ENCODE results near the gene INPP5K. TPM values are rescaled to one million over a fixed set of nuclear protein-coding genes. Genes with fewer than 3 reads are reported as not detected.
A peak's percentile ranks its signal among the peaks of the same experiment; 100 is the strongest.

The INPP5K gene
- total RNA-seq, 1 donor from 2014 or later: 19.3 TPM

DNA sequence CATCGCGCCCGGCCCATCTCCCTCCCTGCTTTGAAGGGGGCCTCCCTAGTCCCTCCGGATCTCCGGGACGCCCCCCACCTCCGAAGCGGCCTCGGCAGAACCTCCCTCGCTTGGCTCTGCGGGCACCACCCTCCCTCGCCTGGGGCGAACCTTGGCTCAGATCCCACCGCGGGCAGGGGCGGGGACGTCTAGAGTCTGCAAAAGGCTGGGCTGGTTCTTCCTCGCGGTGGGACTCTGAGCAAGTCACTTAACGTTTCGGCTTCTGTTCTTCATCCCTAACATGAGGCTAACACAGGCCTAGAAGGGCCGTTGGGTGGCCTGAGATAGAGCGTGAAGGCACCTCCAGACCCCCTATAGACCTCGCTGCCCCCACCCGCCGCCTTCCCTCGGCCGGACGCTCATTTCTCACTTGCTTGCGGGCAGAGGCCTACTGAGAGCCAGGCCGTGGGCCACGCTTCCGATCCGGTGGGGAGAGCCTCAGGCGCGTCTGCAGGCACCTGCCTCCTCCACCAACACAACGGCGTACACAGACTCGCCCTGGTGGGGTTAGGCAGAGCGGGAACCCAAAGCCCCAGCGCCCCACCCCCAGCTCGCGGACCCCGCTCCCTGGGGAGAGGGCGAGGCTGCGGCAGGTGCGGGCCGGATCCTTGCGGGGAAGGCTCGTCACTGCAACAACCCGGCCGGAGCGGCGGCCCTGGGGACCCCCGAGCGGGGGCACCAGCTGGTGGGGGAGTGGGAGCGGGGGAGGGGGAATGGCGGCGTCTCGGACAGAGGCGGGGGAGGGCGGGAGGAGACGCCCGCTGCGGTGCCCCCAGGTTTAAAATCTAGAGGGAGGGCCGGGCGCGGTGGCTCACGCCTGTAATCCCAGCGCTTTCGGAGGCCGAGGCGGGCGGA, 29.4 kb downstream of the INPP5K start:
- DNase-seq (ENCODE audit: low spot score): peak; percentile 91

DNA sequence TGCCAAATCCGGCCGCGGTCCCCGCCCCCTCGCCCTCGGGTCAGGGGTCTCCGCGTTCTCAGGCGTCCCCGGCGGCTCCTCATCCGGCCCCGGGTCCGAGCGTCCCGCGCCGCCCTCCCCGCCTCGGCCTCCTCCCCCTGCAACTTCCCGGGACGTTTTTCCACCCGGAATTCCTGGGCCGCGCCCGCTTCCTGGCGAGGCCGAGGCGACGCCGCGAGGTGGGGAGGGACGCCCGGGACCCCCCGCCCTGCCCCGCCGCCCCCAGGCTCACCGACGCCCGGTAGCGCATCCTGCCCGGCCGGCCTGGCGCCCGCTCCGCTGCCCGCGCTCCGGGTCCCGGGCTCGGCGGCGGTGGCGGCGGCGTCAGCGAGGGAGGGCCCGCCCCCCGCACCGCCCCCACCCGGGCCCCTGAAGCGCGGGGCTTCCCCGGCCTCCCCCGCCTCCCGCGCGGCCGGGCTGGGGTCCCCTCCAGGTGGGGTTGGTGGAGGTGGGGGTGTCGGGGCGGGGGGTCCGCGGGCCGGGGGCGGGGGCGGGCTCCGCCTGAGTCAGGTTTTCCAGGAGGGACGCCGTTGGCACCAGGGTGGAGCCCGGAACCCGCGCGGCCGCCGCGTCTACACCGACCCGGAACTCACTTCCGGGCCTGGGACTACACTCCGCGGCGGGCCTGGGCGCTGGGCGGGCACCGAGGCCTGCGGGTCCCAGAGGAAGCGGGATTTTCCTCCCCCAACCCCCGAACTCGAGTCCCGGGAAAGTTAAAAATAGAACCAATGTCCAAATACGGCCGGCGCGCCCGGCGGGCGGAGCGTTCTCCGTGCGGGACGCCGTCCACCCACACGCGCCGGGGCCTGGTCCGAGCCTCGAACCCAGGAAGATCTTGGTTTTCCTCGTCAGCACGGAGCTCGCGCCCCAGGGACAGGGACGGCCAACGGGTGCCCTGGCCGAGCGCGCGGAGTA, 30.7 kb downstream of the INPP5K start:
- peak; percentile 68 for DNase-seq (ENCODE audit: low spot score)

DNA sequence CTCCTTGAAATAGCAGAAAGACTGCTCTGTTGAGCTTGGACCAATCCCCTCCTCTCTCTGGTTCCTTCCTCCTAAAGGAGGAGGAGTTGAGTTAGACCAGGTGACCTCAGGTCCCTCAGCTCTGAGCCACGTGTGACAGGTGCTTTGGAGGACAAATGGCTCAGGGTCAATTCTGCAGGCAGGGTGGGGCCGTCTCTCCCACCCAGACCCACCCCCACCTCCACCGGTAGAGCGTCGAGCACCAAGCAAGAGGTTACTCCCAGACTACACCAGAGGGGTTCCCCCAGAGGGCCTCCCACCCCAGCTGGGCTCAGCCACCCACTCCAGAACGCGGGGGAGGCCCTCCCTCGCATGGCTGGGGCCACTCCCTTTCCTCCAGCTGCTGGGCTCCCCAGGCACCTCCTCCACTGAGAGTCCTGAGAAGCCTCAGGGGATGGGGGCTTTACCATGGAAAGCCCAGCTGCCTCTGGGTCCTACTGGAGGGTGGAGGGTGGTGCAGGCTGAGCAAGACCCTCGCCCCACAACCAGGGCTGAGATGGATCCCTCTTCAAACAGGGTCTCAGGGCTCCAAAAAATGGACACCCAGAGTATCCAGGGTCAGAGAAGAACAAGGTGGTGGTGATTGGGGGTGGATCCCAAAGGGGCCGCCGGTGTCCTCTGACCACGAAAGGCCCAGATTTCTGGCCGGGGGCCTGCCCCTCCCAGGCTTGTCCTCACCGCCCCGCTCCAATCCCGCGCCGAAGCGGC, 31.6 kb downstream of the INPP5K start:
- DNase-seq (ENCODE audit: low spot score): peak; percentile 77

DNA sequence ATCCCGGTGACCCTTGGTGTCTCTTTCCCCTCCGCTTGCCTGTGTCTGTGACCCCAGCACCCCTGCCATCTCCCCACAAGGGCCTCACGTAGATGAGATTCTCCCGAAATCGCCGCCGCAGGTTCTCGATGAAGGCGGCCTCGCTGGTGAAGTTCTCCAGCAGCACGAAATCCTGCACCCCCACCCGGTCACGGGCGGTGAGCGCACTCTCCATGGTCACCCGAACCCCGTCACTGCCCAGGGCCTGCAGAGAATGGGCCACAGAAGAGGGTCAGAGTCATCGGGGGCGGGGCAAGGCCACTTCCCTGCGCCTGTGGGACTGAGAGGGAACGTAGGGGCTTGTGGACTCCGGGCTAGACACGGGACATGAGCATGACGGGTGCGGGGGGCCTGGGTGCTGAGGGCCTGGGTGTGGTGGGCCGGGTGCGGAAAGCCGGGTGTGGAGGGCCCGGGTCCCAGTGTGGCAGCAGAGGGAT, 32.3 kb downstream of the INPP5K start:
- DNase-seq (ENCODE audit: low spot score): no peak

DNA sequence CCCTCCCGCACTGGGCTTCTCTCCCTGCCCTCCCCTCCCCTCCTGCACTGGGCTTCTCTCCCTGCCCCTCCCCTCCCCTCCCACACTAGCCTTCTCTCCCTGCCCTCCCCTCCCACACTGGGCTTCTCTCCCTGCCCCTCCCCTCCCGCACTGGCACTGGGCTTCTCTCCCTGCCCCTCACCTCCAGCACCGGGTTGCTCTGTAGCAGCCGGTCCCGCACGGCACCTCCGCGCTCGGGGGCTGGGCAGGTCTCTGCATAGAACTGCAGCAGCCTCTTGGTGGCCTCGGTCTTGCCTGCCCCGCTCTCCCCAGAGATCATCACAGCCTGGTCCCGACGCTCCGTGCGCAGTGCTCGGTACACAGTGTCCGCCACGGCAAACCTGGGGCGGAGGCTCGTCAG, 33.7 kb downstream of the INPP5K start:
- no peak for DNase-seq (ENCODE audit: low spot score)

DNA sequence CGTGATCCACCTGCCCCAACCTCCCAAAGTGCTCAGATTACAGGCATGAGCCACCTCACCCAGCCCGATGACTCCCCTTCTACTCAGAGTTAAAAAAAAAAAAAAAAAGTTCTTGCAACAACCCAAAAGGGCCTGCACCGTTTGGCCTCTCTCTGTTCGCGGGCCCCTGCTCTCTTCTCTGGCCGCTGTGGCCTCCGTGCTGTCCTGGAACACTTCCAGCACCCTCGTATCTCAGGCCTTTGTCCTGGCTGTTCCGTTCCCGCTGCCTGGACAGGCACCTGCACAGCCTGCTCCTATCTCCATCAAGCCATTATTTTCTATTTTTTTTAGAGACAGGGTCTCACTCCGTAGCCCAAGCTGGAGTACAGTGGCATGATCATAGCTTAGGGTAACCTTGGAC, 34.7 kb downstream of the INPP5K start:
- no peak for DNase-seq (ENCODE audit: low spot score)

DNA sequence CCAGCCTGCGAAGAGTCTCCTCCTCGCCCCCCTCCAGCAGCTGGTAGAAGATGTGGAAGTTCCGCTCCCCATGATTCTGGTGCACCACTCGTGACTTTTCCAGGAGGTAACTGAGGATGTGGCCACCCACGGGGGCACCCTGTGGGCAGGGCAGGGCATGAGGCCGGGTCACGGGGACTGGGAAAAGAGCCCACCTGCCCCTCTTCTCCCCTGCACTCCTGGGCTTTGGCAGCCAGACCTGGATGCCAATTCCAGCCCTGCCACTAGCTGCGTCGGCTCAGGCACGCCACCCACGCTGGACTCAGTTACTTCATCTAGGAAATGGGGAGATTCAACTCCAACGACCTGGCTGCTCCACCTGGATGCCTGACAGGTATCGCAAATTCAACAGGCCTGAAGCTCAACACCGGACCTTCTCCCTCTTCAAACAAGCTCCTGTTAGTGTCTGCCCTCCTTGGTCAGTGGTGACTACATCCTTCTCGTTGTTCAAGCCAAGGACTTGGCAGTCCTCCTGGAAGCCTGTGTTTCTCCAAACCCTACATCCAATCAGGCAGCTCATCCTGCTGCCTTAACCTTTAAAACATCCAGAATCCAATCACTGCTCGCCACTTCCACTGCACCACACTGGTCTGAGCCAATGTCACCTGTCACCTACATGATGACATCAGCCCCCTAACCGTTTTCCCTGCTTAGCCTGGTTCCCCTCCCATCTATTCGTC, 35.5 kb downstream of the INPP5K start:
- DNase-seq (ENCODE audit: low spot score): no peak

DNA sequence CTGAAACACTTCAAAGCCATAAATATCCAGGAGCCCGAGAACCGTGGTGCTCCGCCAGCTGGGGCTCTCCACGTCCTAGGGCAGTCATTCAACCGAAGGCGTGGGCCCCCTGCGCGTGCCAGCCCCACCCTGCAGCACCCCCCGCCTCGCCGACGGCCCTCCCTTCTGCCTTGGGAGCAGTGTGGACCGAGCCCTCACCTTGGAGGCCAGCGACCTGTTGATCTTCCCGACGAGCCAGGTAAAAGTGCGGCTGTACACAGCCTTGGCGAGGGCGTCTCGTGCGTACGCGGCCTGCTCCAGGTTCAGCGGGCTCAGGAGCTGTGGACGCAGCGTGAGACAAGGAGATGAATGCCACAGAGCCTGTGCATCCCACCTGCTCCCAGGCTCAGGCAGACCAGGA, 38.0 kb downstream of the INPP5K start:
- no peak for DNase-seq (ENCODE audit: low spot score)

DNA sequence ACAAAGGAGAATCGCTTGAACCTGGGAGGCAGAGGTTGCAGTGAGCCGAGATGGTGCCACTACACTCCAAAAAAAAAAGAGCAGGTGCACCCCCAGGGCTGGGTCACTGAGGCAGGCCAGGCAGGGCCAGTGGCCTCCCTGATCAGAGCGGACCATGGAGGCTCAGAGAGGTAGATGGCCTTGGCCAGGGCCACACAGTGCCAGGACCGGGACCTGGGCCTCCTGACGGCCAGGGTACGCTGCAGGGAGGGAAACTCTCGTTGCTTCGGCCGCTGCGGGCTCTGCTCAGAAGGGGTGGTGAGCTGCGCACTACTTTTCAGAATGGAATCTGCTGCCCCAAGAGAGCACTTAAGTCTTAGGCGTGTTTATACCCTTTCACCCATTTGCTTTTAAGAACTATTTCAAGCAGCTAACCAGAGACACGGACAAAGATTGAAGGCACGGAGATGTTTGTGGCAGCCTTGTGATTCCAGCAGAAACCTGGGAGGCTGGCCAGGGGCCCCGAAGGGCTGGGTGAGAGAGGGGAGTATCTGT, 41.0 kb downstream of the INPP5K start:
- DNase-seq (ENCODE audit: low spot score): no peak

DNA sequence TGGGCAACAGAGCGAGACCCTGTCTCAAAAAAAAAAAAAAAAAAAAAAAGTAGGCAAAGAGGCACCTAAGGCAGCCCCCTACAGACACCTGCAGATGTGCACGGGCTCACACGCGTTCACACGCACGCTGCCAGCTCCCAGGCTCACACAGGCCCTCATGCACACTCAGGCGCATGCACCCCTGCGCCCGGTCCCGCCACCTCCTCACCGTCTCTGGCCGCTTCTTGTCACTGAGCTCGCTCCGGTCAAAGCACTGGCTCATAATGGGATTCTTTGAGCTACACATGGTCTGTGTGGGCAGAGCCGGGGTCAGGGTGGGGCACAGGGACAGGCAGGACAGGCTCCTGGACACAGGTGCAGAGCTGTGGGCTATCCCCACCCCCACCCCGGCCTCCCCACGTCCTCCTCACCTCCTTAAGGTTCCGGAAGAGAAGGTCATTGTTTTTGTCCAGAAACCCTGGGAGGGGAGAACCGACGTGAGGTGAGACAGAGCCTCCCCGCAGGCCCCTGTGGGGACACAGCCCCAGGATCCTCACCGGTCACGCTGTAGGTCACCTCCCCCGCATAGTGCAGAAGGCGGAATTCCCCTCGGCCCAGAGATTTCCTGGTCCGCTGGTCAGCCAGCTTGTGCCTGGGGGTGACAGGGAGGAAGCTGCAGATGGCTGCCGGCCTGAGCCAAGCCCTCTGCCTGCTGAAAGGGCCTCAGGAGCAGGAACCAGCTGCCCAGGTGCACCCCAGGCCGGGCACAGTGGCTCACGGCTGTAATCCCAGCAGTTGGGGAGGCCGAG, 41.8 kb downstream of the INPP5K start:
- no peak for DNase-seq (ENCODE audit: low spot score)

DNA sequence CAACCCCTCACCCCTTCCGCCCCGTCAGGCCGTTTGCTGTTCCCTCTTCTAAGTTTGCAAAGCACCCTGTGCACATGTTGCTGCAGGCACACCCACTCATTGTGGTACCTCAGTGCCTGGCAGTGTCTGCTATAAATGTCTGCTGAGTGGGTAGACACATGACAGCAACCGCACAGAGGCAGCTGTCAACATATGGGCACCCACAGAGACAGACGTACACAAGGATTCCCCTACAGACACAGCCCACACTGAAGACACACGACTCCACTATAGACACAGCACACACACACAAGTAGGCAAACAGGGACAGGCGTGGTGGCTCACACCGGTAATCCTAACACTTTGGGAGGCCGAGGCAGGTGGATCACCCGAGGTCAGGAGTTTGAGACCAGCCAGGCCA, 42.6 kb downstream of the INPP5K start:
- DNase-seq (ENCODE audit: low spot score): no peak

DNA sequence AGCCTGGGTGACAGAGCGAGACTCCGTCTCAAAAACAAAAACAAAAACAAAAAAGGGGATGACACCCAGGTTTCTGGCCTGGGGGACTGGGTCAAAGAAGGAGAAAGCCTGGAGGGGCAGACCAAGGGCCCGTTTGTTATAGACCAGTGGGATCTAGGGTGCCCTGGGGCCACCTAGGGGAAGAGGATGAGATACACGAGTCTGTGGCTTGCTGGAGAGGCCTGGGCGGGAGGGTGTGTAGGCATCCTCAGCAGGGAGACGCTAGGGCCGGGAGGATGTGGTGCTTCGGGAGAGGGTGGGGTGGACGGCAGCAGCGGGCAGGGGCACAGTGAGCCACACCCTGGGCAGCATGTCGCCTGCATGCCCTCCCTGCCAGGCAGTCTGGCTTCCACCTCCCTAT, 43.2 kb downstream of the INPP5K start:
- no peak for DNase-seq (ENCODE audit: low spot score)

DNA sequence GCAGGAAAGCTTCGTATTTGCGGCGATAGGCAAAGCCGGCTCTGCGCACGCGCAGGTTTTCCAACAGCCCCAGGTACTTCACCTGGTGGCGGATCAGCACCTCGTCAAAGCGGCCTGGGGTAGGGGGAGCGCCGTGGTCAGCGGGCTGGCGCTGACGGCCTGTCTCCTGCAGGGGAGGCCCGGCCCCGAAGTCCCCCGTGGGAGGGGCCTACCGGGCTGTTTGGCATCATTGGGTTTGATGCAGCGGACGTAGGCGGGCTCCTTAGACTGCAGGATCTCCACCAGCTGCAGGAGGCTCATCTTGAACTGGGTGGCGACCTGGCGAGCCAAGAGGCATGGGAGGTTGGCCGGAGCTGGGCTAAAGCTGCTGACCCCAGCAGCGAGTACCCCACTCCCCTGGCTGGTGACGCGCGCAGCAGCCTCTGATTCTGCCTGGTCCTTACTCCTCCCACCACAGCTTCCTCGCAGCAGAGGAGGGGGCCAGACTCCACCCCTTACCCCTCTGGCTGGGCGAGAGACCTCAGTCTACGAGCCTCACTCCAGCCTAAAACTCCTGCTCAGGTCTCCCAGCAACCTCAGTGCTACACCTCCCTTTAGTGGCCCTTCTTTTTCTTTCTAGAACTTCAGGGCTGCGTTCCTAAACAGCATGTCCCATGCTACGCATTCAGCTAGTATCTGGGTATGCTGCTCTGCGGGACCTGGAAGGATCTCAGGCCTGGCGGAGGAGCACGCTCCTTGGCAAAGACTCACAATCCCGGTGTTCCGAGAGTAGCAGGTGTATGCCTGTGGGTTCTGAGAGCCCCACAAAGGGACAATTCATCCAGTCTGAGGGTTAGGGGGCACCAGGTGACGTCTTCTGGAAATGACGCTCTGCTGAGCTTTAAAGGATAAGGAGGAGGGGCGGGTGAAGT, 44.2 kb downstream of the INPP5K start:
- no peak for DNase-seq (ENCODE audit: low spot score)

GRCh38 chr17:1471490-1471889, 44.9 kb downstream of the INPP5K start:
- no peak for DNase-seq (ENCODE audit: low spot score)

DNA sequence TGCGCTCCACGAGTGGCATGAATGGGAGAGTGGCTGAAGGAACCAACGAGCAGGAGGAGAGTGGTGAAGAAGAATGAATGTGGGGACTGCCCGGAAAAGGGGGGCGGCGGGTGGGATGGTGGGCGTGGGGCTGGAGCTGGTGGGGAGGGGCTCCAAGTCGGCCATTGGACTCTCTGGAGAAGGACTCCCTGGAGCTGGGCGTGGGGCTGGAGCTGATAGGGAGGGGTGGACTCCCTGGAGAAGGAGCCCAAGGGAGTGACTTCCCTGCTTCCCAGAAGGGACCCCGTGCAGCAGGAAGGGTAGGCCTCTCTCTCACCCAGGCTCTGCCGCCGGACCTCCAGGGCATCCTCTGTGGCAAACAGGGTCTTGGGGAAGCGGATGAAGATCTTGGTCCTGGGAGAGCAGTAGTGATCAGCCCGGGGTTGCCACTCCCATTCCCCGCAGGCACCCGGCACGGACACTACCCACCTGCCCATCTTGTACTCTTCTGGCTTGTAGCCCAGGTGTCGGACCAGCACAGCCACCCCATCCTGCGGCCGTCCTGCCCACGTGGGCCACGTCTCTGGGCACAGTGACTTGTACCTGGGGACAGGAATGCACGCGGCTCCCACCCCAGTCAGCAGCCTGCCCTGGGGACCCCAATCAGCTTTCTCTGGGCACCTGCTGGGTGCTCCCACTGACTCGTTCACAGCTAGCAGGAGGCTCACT, 45.5 kb downstream of the INPP5K start:
- DNase-seq (ENCODE audit: low spot score): no peak

DNA sequence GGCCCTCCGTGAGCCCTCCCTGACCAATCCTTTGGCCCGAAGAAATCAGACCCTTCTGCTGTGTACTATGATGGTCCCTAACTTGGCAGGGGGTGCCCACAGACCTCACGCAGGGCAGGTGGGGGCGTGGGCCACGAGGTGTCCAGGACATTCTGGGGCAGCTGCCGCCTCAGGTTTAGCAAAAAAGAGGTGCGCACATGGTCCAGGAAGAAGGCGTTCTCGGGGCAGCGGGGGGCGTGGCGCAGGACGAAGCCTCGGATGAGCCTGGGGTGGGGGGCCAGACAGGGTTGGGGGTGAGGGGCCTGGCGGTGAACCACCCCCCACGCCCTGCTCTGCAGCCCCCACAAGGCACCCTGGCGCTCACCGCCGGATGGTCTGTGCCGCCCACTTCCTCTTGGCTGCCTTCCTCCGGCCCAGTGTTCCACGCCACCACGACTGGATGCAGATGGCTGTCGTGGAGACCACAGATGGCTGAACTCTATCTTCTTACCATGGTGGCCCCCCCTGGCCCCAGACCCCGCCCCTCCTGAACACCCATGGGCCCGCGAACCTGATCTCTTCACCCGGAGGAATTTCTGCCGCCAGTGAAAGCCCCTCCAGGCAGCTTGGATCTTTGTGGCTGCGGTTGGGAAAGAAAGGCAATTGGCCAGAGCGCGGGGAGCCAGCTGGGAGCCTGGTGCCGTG, 46.2 kb downstream of the INPP5K start:
- DNase-seq (ENCODE audit: low spot score): no peak

DNA sequence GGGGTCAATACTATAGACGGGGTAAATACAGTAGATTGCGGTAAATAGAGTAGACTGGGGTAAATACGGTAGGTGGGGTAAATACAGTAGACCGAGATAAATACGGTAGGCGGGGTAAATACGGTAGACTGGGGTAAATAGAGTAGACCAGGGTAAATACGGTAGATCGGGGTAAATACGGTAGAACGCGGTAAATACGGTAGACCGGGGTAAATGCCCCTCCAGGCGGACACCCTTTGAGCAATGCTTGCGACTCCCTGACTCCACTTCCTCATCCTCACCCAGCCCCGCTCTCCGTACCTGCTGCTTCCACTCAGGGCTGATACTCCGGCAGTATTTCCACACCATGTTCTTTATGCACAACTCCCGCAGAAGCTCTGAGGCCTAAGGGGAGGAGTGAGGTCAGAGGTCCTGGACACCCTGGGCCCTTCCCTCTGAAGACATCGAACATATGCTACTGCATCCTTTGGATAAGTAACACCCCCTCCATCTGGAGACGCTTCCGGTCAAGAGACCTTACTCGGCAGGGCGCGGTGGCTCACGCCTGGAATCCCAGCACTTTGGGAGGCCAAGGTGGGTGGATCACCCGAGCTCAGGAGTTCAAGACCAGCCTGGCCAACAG, 47.1 kb downstream of the INPP5K start:
- no peak for DNase-seq (ENCODE audit: low spot score)
